Trophoblast cell (in vitro differentiated cells and primary cell): ENCODE data around the gene CLDN5.

Source experiments
- DNase-seq, 2 donors: peaks; one replicate each; pipeline ENCODE4 v3.0.0-alpha.2; 2016
- H2AFZ ChIP-seq: 2 replicates; pipeline ENCODE4 v1.6.1; 2013; ENCODE audit warnings: low read length, moderate library complexity, mild to moderate bottlenecking; ENCODE audit not compliant: insufficient read depth, poor library complexity
- H2AK5ac ChIP-seq: 2 replicates; pipeline ENCODE4 v1.6.1; 2013; ENCODE audit warnings: mild to moderate bottlenecking, low read length
- H2BK120ac ChIP-seq: 2 replicates; pipeline ENCODE4 v1.6.1; 2013; ENCODE audit warnings: low read length, mild to moderate bottlenecking, moderate library complexity; ENCODE audit not compliant: insufficient read depth, poor library complexity
- H2BK12ac ChIP-seq: 2 replicates; pipeline ENCODE4 v1.6.1; 2013; ENCODE audit warnings: mild to moderate bottlenecking, low read length, moderate library complexity
- H2BK5ac ChIP-seq: 2 replicates; pipeline ENCODE4 v1.6.1; 2013; ENCODE audit warnings: low read length, low read depth, moderate library complexity, mild to moderate bottlenecking; ENCODE audit not compliant: poor library complexity
- H3K14ac ChIP-seq: 2 replicates; pipeline ENCODE4 v1.6.1; 2013; ENCODE audit warnings: mild to moderate bottlenecking, low read length
- H3K18ac ChIP-seq: 2 replicates; pipeline ENCODE4 v1.6.1; 2013; ENCODE audit warnings: mild to moderate bottlenecking, low read length
- H3K23ac ChIP-seq: 2 replicates; pipeline ENCODE4 v1.6.1; 2013; ENCODE audit warnings: low read length
- H3K27ac ChIP-seq: 2 replicates; pipeline ENCODE4 v1.5.1; 2013; ENCODE audit warnings: low read depth, mild to moderate bottlenecking, inconsistent platforms, low read length, moderate library complexity
- H3K27me3 ChIP-seq: 2 replicates; pipeline ENCODE4 v1.6.1; 2013; ENCODE audit warnings: inconsistent platforms, mild to moderate bottlenecking, low read length, moderate library complexity; ENCODE audit not compliant: insufficient read depth
- H3K36me3 ChIP-seq, 2 experiments: 1 replicate in 1 of 2; 2 replicates in 1 of 2; pipeline ENCODE4 v1.6.1; 2013; ENCODE audit warnings: low read length in 2 of 2, mild to moderate bottlenecking in 2 of 2, moderate library complexity in 1 of 2; ENCODE audit not compliant: insufficient read depth in 2 of 2, control insufficient read depth in 1 of 2
- H3K4ac ChIP-seq: 2 replicates; pipeline ENCODE4 v1.6.1; 2013; ENCODE audit warnings: low read depth, mild to moderate bottlenecking, low read length, moderate library complexity
- H3K4me1 ChIP-seq, 2 experiments: 1 replicate in 1 of 2; 2 replicates in 1 of 2; pipeline ENCODE4 v1.6.1; 2013; ENCODE audit warnings: low read length in 2 of 2, mild to moderate bottlenecking in 2 of 2, moderate library complexity in 1 of 2; ENCODE audit not compliant: insufficient read depth in 2 of 2, control insufficient read depth in 1 of 2
- H3K4me2 ChIP-seq: 2 replicates; pipeline ENCODE4 v1.6.1; 2013; ENCODE audit warnings: inconsistent platforms, mild to moderate bottlenecking, low read length, moderate library complexity
- H3K4me3 ChIP-seq: 2 replicates; pipeline ENCODE4 v1.5.1; 2013; ENCODE audit warnings: mild to moderate bottlenecking, low read depth, low read length, inconsistent platforms
- H3K79me1 ChIP-seq: one replicate; pipeline ENCODE4 v1.6.1; 2013; ENCODE audit warnings: low read length
- H3K79me2 ChIP-seq: 2 replicates; pipeline ENCODE4 v1.6.1; 2013; ENCODE audit warnings: low read length, mild to moderate bottlenecking; ENCODE audit not compliant: control insufficient read depth, insufficient read depth, poor library complexity
- H3K9ac ChIP-seq: 2 replicates; pipeline ENCODE4 v1.6.1; 2013; ENCODE audit warnings: mild to moderate bottlenecking, low read length
- H3K9me3 ChIP-seq: 2 replicates; pipeline ENCODE4 v1.6.1; 2013; ENCODE audit warnings: low read depth, mild to moderate bottlenecking, control low read depth, inconsistent platforms, low read length; ENCODE audit not compliant: insufficient read depth
- H4K12ac ChIP-seq: 2 replicates; pipeline ENCODE4 v1.6.1; 2013; ENCODE audit warnings: low read depth, mild to moderate bottlenecking, low read length, moderate library complexity
- H4K8ac ChIP-seq: 2 replicates; pipeline ENCODE4 v1.6.1; 2013; ENCODE audit warnings: low read depth, mild to moderate bottlenecking, low read length, moderate library complexity
- H4K91ac ChIP-seq: one replicate; pipeline ENCODE4 v1.6.1; 2013; ENCODE audit warnings: low read depth, mild to moderate bottlenecking, low read length, moderate library complexity
- WGBS: extraction: QIAGEN DNeasy Blood & Tissue Kit; methylation state at CpG from one replicate; pipeline ENCODE4 v1.1.7; 2013; ENCODE audit warnings: missing lambda C conversion rate; ENCODE audit not compliant: insufficient read length, insufficient coverage; ENCODE audit errors: extremely low coverage; 5-methylcytosine and 5-hydroxymethylcytosine counted together

Gene CLDN5

GRCh38 chr22:19495562-19496323 lies 28.5 kb downstream of the CLDN5 start:
- Histone ChIP-seq H3K4ac (no peak overlapping the region), H3K4me3 (no peak overlapping the region), H3K36me3 (peaks cover 40 to 41% of the 10 kb centered on the region in 2 experiments), H2BK120ac (no peak overlapping the region), H3K9me3 (no peaks in the 10 kb centered on the region), H4K12ac (no peak overlapping the region), H4K91ac (no peak overlapping the region), H3K4me2 (no peak overlapping the region), H3K14ac (no peak overlapping the region), H3K23ac (no peak overlapping the region), H3K79me1 (no peaks in the 10 kb centered on the region), H3K4me1 (no peaks in the 10 kb centered on the region), H2BK12ac (no peak overlapping the region), H2AFZ (no peak overlapping the region), H3K18ac (no peak overlapping the region), H3K9ac (no peak overlapping the region), H2BK5ac (no peak overlapping the region), H3K27ac (no peak overlapping the region), H2AK5ac (no peak overlapping the region), H3K27me3 (no peaks in the 10 kb centered on the region), H4K8ac (no peak overlapping the region), H3K79me2 (no peaks in the 10 kb centered on the region)
- WGBS, result no CpG with 5 or more reads among the region's 5 CpGs
- DNase-seq, result peak in 1 of 2 donors; percentile 13

GRCh38 chr22:19494676-19495173 lies 29.5 kb downstream of the CLDN5 start:
- no CpG with 5 or more reads among the region's 6 CpGs for WGBS

GRCh38 chr22:19494001-19494560 lies 30.1 kb downstream of the CLDN5 start:
- H2BK120ac ChIP-seq, result no peak overlapping the region

More at GRCh38 chr22:19494676-19495173, 29.5 kb downstream of the CLDN5 start:
- no peak overlapping the region for H3K4me3 ChIP-seq
- no peak overlapping the region for H3K4me2 ChIP-seq
- no peak overlapping the region for H2BK5ac ChIP-seq
- H2BK12ac ChIP-seq, result no peak overlapping the region
- no peaks in the 10 kb centered on the region for H3K79me2 ChIP-seq
- no peak overlapping the region for H4K91ac ChIP-seq
- H3K79me1 ChIP-seq, result no peaks in the 10 kb centered on the region
- no peak overlapping the region for H3K9ac ChIP-seq
- H4K12ac ChIP-seq, result no peak overlapping the region
- H3K18ac ChIP-seq, result no peak overlapping the region
- peaks cover 40 to 41% of the 10 kb centered on the region in 2 experiments for H3K36me3 ChIP-seq
- H3K27me3 ChIP-seq, result no peaks in the 10 kb centered on the region
- H3K23ac ChIP-seq, result no peak overlapping the region
- H2AFZ ChIP-seq, result no peak overlapping the region
- no peak for DNase-seq
- H2BK120ac ChIP-seq, result no peak overlapping the region
- H3K14ac ChIP-seq, result no peak overlapping the region
- H2AK5ac ChIP-seq, result no peak overlapping the region
- no peak overlapping the region for H3K27ac ChIP-seq
- H3K4me1 ChIP-seq, result no peaks in the 10 kb centered on the region
- no peaks in the 10 kb centered on the region for H3K9me3 ChIP-seq
- H4K8ac ChIP-seq, result no peak overlapping the region
- H3K4ac ChIP-seq, result no peak overlapping the region

GRCh38 chr22:19492504-19493174 lies 31.6 kb downstream of the CLDN5 start:
- H4K12ac ChIP-seq, result no peak overlapping the region
- no peak overlapping the region for H2BK12ac ChIP-seq
- no peak overlapping the region for H4K91ac ChIP-seq
- H2BK5ac ChIP-seq, result no peak overlapping the region
- H2BK120ac ChIP-seq, result no peak overlapping the region
- H4K8ac ChIP-seq, result no peak overlapping the region
- DNase-seq, result no peak
- H3K36me3 ChIP-seq, result peaks cover 30 to 31% of the 10 kb centered on the region in 2 experiments
- H3K4me2 ChIP-seq, result no peak overlapping the region
- WGBS, result no CpG with 5 or more reads among the region's 6 CpGs
- H3K9me3 ChIP-seq, result no peaks in the 10 kb centered on the region
- H3K9ac ChIP-seq, result peak overlapping the region; percentile 27
- H3K27ac ChIP-seq, result no peak overlapping the region
- H3K4me3 ChIP-seq, result no peak overlapping the region
- H3K4me1 ChIP-seq, result no peaks in the 10 kb centered on the region
- H3K79me2 ChIP-seq, result no peaks in the 10 kb centered on the region
- H3K79me1 ChIP-seq, result no peaks in the 10 kb centered on the region
- H2AK5ac ChIP-seq, result no peak overlapping the region
- H3K18ac ChIP-seq, result no peak overlapping the region
- no peaks in the 10 kb centered on the region for H3K27me3 ChIP-seq
- no peak overlapping the region for H3K14ac ChIP-seq
- no peak overlapping the region for H2AFZ ChIP-seq
- no peak overlapping the region for H3K4ac ChIP-seq
- H3K23ac ChIP-seq, result no peak overlapping the region

More at GRCh38 chr22:19494001-19494560, 30.1 kb downstream of the CLDN5 start:
- Histone ChIP-seq H3K79me1 (no peaks in the 10 kb centered on the region), H2BK5ac (no peak overlapping the region), H3K18ac (no peak overlapping the region), H3K36me3 (peaks cover 35 to 38% of the 10 kb centered on the region in 2 experiments), H3K27ac (no peak overlapping the region), H3K27me3 (no peaks in the 10 kb centered on the region), H3K4me3 (no peak overlapping the region), H4K91ac (no peak overlapping the region), H3K4ac (no peak overlapping the region), H2AFZ (no peak overlapping the region), H3K23ac (no peak overlapping the region), H3K14ac (no peak overlapping the region), H2BK12ac (no peak overlapping the region), H3K9me3 (no peaks in the 10 kb centered on the region), H3K4me2 (no peak overlapping the region), H3K9ac (no peak overlapping the region), H4K8ac (no peak overlapping the region), H2AK5ac (no peak overlapping the region), H4K12ac (no peak overlapping the region), H3K79me2 (no peaks in the 10 kb centered on the region), H3K4me1 (no peaks in the 10 kb centered on the region)
- WGBS, result no CpG with 5 or more reads among the region's 8 CpGs
- DNase-seq, result no peak
